Stomach (tissue), 9 donors: ENCODE results near the gene NVL. TPM values are rescaled to one million over a fixed set of nuclear protein-coding genes. Genes with fewer than 3 reads are reported as not detected.
"Not testable (repeated sequence)": the region's sequence is repeated elsewhere in the genome, so short reads cannot be mapped to it uniquely, and the experiment has no call there.

Experiments
- DNase-seq, 2 donors: peaks; one replicate each; pipeline versions ENCODE4 v3.0.0 to v3.0.0-alpha.2; 2013 to 2019
- H3K27ac ChIP-seq, 5 donors: fragments of 200-600 bp in 4 of 5; sonication (generic) in 4 of 5; one replicate each; pipeline ENCODE4 v1.5.1; 2013 to 2019; ENCODE audit warnings: mild to moderate bottlenecking in 1 of 5, moderate library complexity in 1 of 5
- H3K27me3 ChIP-seq, 3 donors: fragments of 200-600 bp; sonication (generic); one replicate each; pipeline ENCODE4 v1.5.1; 2017 to 2019; ENCODE audit warnings: mixed run types in 1 of 3
- H3K36me3 ChIP-seq, 4 donors: fragments of 200-600 bp; sonication (generic); 1 replicate in 3 of 4; 2 replicates in 1 of 4; pipeline ENCODE4 v1.5.1; 2016 to 2019
- H3K4me1 ChIP-seq, 4 donors: fragments of 200-600 bp; sonication (generic); one replicate each; pipeline ENCODE4 v1.5.1; 2016 to 2019
- H3K4me3 ChIP-seq, 4 donors: fragments of 200-600 bp; sonication (generic) in 3 of 4; one replicate each; pipeline ENCODE4 v1.5.1; 2016 to 2019; ENCODE audit warnings: mild to moderate bottlenecking in 1 of 4
- H3K9me3 ChIP-seq, 4 donors: fragments of 200-600 bp; sonication (generic); one replicate each; pipeline ENCODE4 v1.5.1; 2016 to 2019
- CTCF ChIP-seq, 7 experiments: fragments of 450-650 bp in 4 of 7; fragments of 200-600 bp in 3 of 7; sonication (generic) in 3 of 7; IDR thresholded peaks; one replicate each; pipeline ENCODE4 v1.5.1; 2016 to 2019; ENCODE audit warnings: antibody characterized with exemption in 7 of 7, control low read depth in 2 of 7, mild to moderate bottlenecking in 1 of 7
- EP300 ChIP-seq: sonication (generic); formaldehyde crosslinking; IDR thresholded peaks from one replicate; pipeline ENCODE4 v1.6.1; 2017; ENCODE audit warnings: antibody characterized with exemption
- POLR2A ChIP-seq, 4 donors: fragments of 450-650 bp; IDR thresholded peaks; one replicate each; pipeline ENCODE4 v1.6.1; 2016; ENCODE audit warnings: antibody characterized with exemption in 4 of 4, control low read depth in 2 of 4, mild to moderate bottlenecking in 1 of 4, moderate library complexity in 1 of 4
- POLR2AphosphoS5 ChIP-seq, 3 donors: sonication (generic); formaldehyde crosslinking; IDR thresholded peaks; one replicate each; pipeline ENCODE4 v1.6.1; 2016; ENCODE audit warnings: antibody characterized with exemption in 3 of 3
- WGBS, 5 donors: extraction: QIAGEN DNeasy Blood & Tissue Kit in 3 of 5; methylation state at CpG; one replicate each; pipeline versions ENCODE4 v1.1.5 to v1.1.7; 2013 to 2018; 5-methylcytosine and 5-hydroxymethylcytosine counted together
- intact Hi-C: fragments of 100-400 bp; cut with DNase I; formaldehyde crosslinking; loops from one replicate; pipeline ENCODE4 v1.15.1; 2023; ENCODE audit warnings: low total_unique reads
- polyA plus RNA-seq, 3 donors: library from polyadenylated mRNA; stranded (reverse); fragments of 200-250 nt; gene quantifications; one replicate each; pipeline ENCODE4 v1.2.3, GENCODE V29; 2013
- total RNA-seq, 5 donors: library from RNA; depleted of rRNA; stranded (reverse); fragments of >200 nt; gene quantifications; one replicate each; pipeline versions ENCODE4 v1.1.0 to v1.2.3, GENCODE V29; 2014 to 2016
- donor health status: healthy with polysubstance abuse.
- donor health status: Bipolar disorder and iron deficiency.
- donor health status: healthy.

Gene NVL
- total and polyA plus RNA-seq, 8 donors, result 17.4 to 50.9 (median 33.2) TPM

DNA sequence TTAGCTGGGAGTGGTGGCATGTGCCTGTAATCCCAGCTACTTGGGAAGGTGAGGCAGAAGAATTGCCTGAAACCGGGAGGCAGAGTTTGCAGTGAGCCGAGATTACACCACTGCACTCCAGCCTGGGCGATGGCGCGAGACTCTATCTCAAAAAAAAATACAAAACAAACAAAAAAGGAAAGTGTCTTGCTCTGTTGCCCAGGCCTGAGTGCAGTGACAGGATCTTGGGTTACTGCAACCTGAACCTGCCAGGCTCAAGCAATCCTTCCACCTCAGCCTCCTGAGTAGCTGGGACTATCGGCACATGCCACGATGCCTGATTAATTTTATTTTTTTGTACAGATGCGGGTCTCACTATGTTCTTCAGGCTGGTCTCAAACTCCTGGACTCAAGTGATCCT lies 113.6 kb downstream of the NVL start:
- intact Hi-C loops, result no loop called here
- H3K27me3 ChIP-seq, result no peaks in the 10 kb centered on the region
- no peak overlapping the region for H3K27ac ChIP-seq
- 84 to 95% (median 91%) methylated on average over 8 of the region's 8 CpGs for WGBS, 5 donors
- DNase-seq, result no peak
- H3K36me3 ChIP-seq, result no peaks in the 10 kb centered on the region
- TF ChIP-seq CTCF (IDR thresholded peaks at IDR 0.05) (no peak), POLR2A (IDR thresholded peaks at IDR 0.05) (no peak), EP300 (no peak), POLR2AphosphoS5 (IDR thresholded peaks at IDR 0.05) (no peak)
- no peak overlapping the region for H3K4me3 ChIP-seq
- H3K9me3 ChIP-seq, result no peaks in the 10 kb centered on the region
- peaks cover 10 to 50% (median 35%) of the 10 kb centered on the region in 4 donors for H3K4me1 ChIP-seq

DNA sequence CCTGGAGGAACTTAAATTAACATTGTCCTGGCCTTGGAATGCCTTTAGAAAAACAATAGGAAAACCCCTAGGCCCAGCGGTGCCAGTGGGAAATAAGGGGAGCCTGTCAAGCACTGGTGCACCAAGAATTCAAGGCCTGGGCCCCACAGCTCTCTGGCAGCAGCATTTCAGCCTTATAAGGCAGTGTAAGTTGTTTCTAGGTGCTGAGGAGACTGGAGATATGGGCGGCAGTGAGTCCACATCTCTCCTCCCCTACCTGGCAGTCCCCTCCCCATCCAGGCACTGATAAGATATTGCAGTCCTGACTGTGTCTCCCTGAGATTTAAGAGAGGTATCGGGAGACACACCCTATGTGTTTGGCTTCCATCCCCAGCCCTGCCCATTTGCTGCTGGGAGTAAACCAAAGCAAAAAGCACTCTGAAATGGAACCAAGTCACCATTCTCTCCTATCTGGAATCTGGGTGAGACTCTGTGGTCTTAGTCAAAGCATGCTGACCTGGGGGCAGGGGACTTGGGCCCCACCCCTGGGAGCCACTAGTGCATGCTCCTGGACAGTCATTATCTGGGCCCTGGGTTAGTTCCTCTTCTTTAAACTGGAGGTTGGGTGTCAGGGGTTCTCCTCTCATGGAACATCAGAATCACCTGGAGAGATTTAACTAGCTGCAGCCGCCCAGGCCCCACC lies 116.4 kb downstream of the NVL start:
- no peaks in the 10 kb centered on the region for H3K36me3 ChIP-seq
- H3K4me1 ChIP-seq, result peaks cover 15 to 55% (median 39%) of the 10 kb centered on the region in 4 donors
- H3K27me3 ChIP-seq, result no peaks in the 10 kb centered on the region
- TF ChIP-seq POLR2AphosphoS5 (IDR thresholded peaks at IDR 0.05) (peak in 2 of 3 donors; percentile 49 to 80), CTCF (IDR thresholded peaks at IDR 0.05) (no peak)
- intact Hi-C loops, result no loop called here
- no peak overlapping the region for H3K4me3 ChIP-seq
- H3K27ac ChIP-seq, result peak overlapping the region; percentile 55 to 81 (median 58)
- WGBS, 5 donors, result 26 to 50% (median 40%) methylated on average over 4 of the region's 4 CpGs
- peak; percentile 48 to 64 for DNase-seq
- no peaks in the 10 kb centered on the region for H3K9me3 ChIP-seq

DNA sequence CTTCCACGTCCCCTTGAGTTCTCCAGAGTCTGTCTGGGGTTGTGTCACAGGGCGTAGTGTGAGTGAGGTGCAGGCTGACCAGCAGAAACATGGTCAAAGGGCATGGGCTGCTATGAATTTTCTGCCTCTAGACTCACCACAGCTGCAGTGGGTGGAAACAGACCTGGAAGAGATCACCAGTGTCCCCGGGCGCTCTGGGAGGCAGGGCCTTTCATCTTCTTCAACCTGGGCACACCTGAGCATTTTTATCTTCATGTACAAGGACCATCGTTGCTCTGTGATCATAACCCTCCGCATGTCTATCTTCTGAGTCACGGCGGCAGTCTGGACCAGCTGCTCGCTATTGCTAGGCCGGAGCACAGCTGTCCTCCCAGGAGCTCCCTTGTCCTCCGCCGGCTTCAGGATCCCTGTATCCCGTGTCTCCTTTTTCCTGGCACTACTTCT lies 117.3 kb downstream of the NVL start:
- Histone ChIP-seq H3K27ac (peak overlapping the region; percentile 55 to 81 (median 58)), H3K4me3 (no peak overlapping the region), H3K36me3 (no peaks in the 10 kb centered on the region), H3K4me1 (peaks cover 15 to 53% (median 39%) of the 10 kb centered on the region in 4 donors), H3K9me3 (no peaks in the 10 kb centered on the region), H3K27me3 (no peaks in the 10 kb centered on the region)
- WGBS, 5 donors, result 67 to 82% (median 70%) methylated on average over 13 of the region's 13 CpGs
- TF ChIP-seq POLR2AphosphoS5 (IDR thresholded peaks at IDR 0.05) (no peak), POLR2A (IDR thresholded peaks at IDR 0.05) (no peak), CTCF (IDR thresholded peaks at IDR 0.05) (no peak)
- intact Hi-C loops, result no loop called here
- no peak for DNase-seq

GRCh38 chr1:224211206-224211962 lies 118.6 kb downstream of the NVL start:
- Histone ChIP-seq H3K27me3 (no peaks in the 10 kb centered on the region), H3K4me1 (peaks cover 15 to 56% (median 42%) of the 10 kb centered on the region in 4 donors), H3K36me3 (no peaks in the 10 kb centered on the region), H3K27ac (peak overlapping the region; percentile 55 to 81 (median 60)), H3K9me3 (no peaks in the 10 kb centered on the region), H3K4me3 (no peak overlapping the region)
- DNase-seq, result peak; percentile 63 to 90
- 21 to 35% (median 29%) methylated on average over 4 of the region's 4 CpGs for WGBS, 5 donors
- intact Hi-C loops, result no loop called here
- TF ChIP-seq EP300, result no peak
- TF ChIP-seq CTCF (IDR thresholded peaks at IDR 0.05), result no peak
- TF ChIP-seq POLR2AphosphoS5 (IDR thresholded peaks at IDR 0.05), result no peak
- TF ChIP-seq POLR2A (IDR thresholded peaks at IDR 0.05), result no peak

DNA sequence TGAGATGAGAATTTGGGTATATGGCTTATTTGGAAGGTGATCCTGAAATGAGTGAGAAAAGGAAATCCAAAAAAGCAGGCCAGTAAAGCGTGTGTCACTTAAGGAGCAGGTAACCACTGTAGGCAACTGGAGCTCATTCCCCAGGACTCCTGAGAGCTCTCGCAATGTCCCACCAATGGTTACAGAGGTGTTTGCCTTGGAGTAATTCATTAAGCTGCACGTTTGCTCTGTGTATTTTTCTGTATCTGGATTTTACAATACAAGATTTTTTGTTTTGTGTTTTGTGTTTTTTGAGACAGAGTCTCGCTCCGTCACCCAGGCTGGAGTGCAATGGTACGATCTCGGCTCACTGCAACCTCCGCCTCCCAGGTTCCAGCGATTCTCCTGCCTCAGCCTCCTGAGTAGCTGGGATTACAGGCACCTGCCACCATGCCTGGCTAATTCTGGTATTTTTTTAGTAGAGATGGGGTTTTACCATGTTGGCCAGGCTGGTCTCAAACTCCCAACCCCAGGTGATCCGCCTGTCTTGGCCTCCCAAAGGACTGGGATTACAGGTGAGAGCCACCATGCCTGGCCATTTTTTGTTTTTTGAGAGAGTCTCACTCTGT lies 123.9 kb downstream of the NVL start:
- H3K27me3 ChIP-seq, H3K4me3 ChIP-seq, H3K9me3 ChIP-seq, intact Hi-C loops, H3K36me3 ChIP-seq: not testable (repeated sequence)
- Histone ChIP-seq H3K27ac (peak overlapping the region; percentile 18 to 81 (median 70)), H3K4me1 (peaks cover 18 to 54% (median 42%) of the 10 kb centered on the region in 4 donors)
- 36 to 58% (median 41%) methylated on average over 10 of the region's 10 CpGs for WGBS, 5 donors
- peak in 1 of 2 donors; percentile 78 for DNase-seq
